GM12878 (cell line): Measurements from ENCODE around the gene GMDS. TPM values are rescaled to one million over a fixed set of nuclear protein-coding genes. Genes with fewer than 3 reads are reported as not detected.

ENCODE experiments used
- ATAC-seq: fragments of 200-7000 bp; cut with Tn5 transposase; 3 replicates; pipeline ENCODE4 v1.9.1; 2020; ENCODE audit warnings: mild to moderate bottlenecking, moderate library complexity
- BruUV-seq: library from RNA; stranded (reverse); fragments of 400-500 nt; replicated peaks from 2 replicates; lab custom pipeline; 2021; lab: Mats Ljungman, UMichigan
- CTCF ChIA-PET: fragments of 300-600 bp; sonication (Branson Sonifier 250); formaldehyde crosslinking; extraction: SDS; loops from one replicate; lab custom pipeline; 2021; ENCODE audit warnings: inconsistent platforms; lab: Yijun Ruan, JAX
- POLR2A ChIA-PET: fragments of 350-600 bp; formaldehyde crosslinking; extraction: SDS; loops from one replicate; lab custom pipeline; 2021; ENCODE audit warnings: inconsistent platforms; lab: Charles Lee
- RAD21 ChIA-PET: fragments of 300-600 bp; sonication (Branson Sonifier 250); formaldehyde crosslinking; loops from one replicate; lab custom pipeline; 2023; ENCODE audit warnings: antibody characterized with exemption; ENCODE audit not compliant: unreplicated experiment; lab: Charles Lee
- SMC1A ChIA-PET: fragments of 300-600 bp; sonication (Branson Sonifier 250); formaldehyde crosslinking; loops from one replicate; lab custom pipeline; 2023; ENCODE audit not compliant: unreplicated experiment, uncharacterized antibody; lab: Charles Lee
- DNase-seq: peaks from one replicate; pipeline ENCODE4 v3.0.0-alpha.2; 2011; ENCODE audit warnings: low read depth, low spot score
- FAIRE-seq: peaks from 3 replicates; lab custom pipeline; 2011; peaks lifted over from hg19 to GRCh38; lab: Jason Lieb, UNC
- H2AFZ ChIP-seq: 2 replicates; pipeline ENCODE4 v1.6.0; 2011; ENCODE audit warnings: low read depth, low read length, control low read depth; ENCODE audit not compliant: control insufficient read depth
- H3K27ac ChIP-seq: 2 replicates; pipeline ENCODE4 v1.5.1; 2011; ENCODE audit warnings: control low read depth; ENCODE audit not compliant: control insufficient read depth, insufficient read depth
- H3K27me3 ChIP-seq, 2 experiments: replicated peaks in 1 of 2; 2 replicates each; pipeline versions ENCODE4 v1.6.0 to v1.6.1; 2011; ENCODE audit warnings: low read length in 1 of 2; ENCODE audit not compliant: control insufficient read depth in 2 of 2, insufficient read depth in 2 of 2
- H3K36me3 ChIP-seq, 2 experiments: 2 replicates each; pipeline ENCODE4 v1.5.1; 2011; ENCODE audit warnings: low read length in 1 of 2; ENCODE audit not compliant: control insufficient read depth in 2 of 2, insufficient read depth in 2 of 2
- H3K4me1 ChIP-seq: 2 replicates; pipeline ENCODE4 v1.6.1; 2011; ENCODE audit warnings: mild to moderate bottlenecking, low read length, moderate library complexity, mixed read lengths; ENCODE audit not compliant: control insufficient read depth, insufficient read depth
- H3K4me2 ChIP-seq: 2 replicates; pipeline ENCODE4 v1.6.0; 2011; ENCODE audit warnings: control low read depth; ENCODE audit not compliant: control insufficient read depth, insufficient read depth
- H3K4me3 ChIP-seq: fragments of 200-600 bp; sonication (generic); 2 replicates; pipeline ENCODE4 v1.5.1; 2016
- H3K79me2 ChIP-seq: 2 replicates; pipeline ENCODE4 v1.6.0; 2011; ENCODE audit warnings: low read length; ENCODE audit not compliant: control insufficient read depth, insufficient read depth
- H3K9ac ChIP-seq: 2 replicates; pipeline ENCODE4 v1.8.0; 2011; ENCODE audit warnings: low read length, control low read depth, mixed read lengths; ENCODE audit not compliant: control insufficient read depth, insufficient read depth
- H3K9me3 ChIP-seq: replicated peaks from 3 replicates; pipeline ENCODE4 v1.5.1; 2011; ENCODE audit warnings: mild to moderate bottlenecking, low read length; ENCODE audit not compliant: control insufficient read depth, insufficient read depth
- H4K20me1 ChIP-seq: 2 replicates; pipeline ENCODE4 v1.6.0; 2011; ENCODE audit not compliant: control insufficient read depth, insufficient read depth
- BRCA1 ChIP-seq: IDR thresholded peaks from 2 replicates; pipeline ENCODE4 v1.6.1; 2011; ENCODE audit warnings: low read depth, low read length, improper control_type of control experiment
- EP300 ChIP-seq, 2 experiments: fragments of 150-350 bp in 1 of 2; IDR thresholded peaks; 2 replicates each; pipeline ENCODE4 v1.6.1; 2011 to 2012; ENCODE audit warnings: low read depth in 2 of 2, low read length in 2 of 2, borderline replicate concordance in 1 of 2, improper control_type of control experiment in 1 of 2, inconsistent platforms in 1 of 2; ENCODE audit not compliant: control insufficient read depth in 1 of 2
- EZH2 ChIP-seq: IDR thresholded peaks from 2 replicates; pipeline ENCODE4 v1.6.1; 2012; ENCODE audit warnings: low read depth, mild to moderate bottlenecking, control low read depth, inconsistent platforms, low read length, borderline replicate concordance; ENCODE audit not compliant: control insufficient read depth
- IKZF2 ChIP-seq, 2 experiments: fragments of 450-650 bp; IDR thresholded peaks; 2 replicates each; pipeline ENCODE4 v1.6.1; 2017; ENCODE audit warnings: mild to moderate bottlenecking in 2 of 2, moderate library complexity in 2 of 2
- KDM1A ChIP-seq: fragments of 200-600 bp; sonication (generic); IDR thresholded peaks from 2 replicates; pipeline ENCODE4 v1.6.1; 2016; ENCODE audit warnings: borderline replicate concordance
- KLF5 ChIP-seq: fragments of 450-650 bp; IDR thresholded peaks from 2 replicates; pipeline ENCODE4 v1.6.1; 2014; ENCODE audit warnings: mild to moderate bottlenecking; ENCODE audit not compliant: partially characterized antibody
- MTA2 ChIP-seq: fragments of 450-650 bp; IDR thresholded peaks from 2 replicates; pipeline ENCODE4 v1.6.1; 2016; ENCODE audit warnings: low read depth, mild to moderate bottlenecking, moderate library complexity
- MTA3 ChIP-seq: IDR thresholded peaks from 2 replicates; pipeline ENCODE4 v1.6.1; 2012; ENCODE audit warnings: low read length, inconsistent platforms, borderline replicate concordance
- NFXL1 ChIP-seq: fragments of 450-650 bp; IDR thresholded peaks from 2 replicates; pipeline ENCODE4 v1.6.1; 2017; ENCODE audit warnings: antibody characterized with exemption, mild to moderate bottlenecking, borderline replicate concordance
- RB1 ChIP-seq: fragments of 450-650 bp; formaldehyde crosslinking; IDR thresholded peaks from 2 replicates; pipeline ENCODE4 v1.6.1; 2017; ENCODE audit warnings: mild to moderate bottlenecking, borderline replicate concordance
- SPI1 ChIP-seq: IDR thresholded peaks from 2 replicates; pipeline ENCODE4 v1.6.1; 2011; ENCODE audit warnings: low read depth, mild to moderate bottlenecking, low read length, moderate library complexity, borderline replicate concordance; ENCODE audit not compliant: insufficient read depth
- SUPT20H ChIP-seq: IDR thresholded peaks from 2 replicates; pipeline ENCODE4 v1.6.1; 2011; ENCODE audit warnings: low read depth, mild to moderate bottlenecking, low read length, moderate library complexity, borderline replicate concordance; ENCODE audit not compliant: control insufficient read depth
- ZBED1 ChIP-seq: IDR thresholded peaks from 2 replicates; pipeline ENCODE4 v1.6.1; 2016; ENCODE audit warnings: borderline replicate concordance
- WGBS: methylation state at CpG from one replicate; pipeline ENCODE4 v1.1.6; 2016; ENCODE audit warnings: low lambda C conversion rate; ENCODE audit not compliant: insufficient replicate concordance, insufficient coverage; ENCODE audit errors: missing lambda C conversion rate; 5-methylcytosine and 5-hydroxymethylcytosine counted together
- in situ Hi-C: fragments of 300-500 bp; cut with MboI; formaldehyde crosslinking; loops from 9 replicates; pipeline ENCODE4 v1.14.3; 2018; ENCODE audit warnings: mixed read lengths
- intact Hi-C: fragments of 100-400 bp; cut with micrococcal nuclease; formaldehyde crosslinking; loops from one replicate; pipeline ENCODE4 v1.14.2; 2022; ENCODE audit not compliant: unreplicated experiment
- polyA plus RNA-seq, 11 experiments: library from polyadenylated mRNA; depleted of rRNA in 4 of 11; unstranded in 6 of 11; stranded (reverse) in 5 of 11; fragments of >200 nt; fragmentation: Nextera tagmentation in 4 of 11; fragmentation: Illumina TruSeq in 1 of 11; extraction: Ambion mirVana in 4 of 11; extraction: Trizol in 1 of 11; gene quantifications; 1 replicate in 1 of 11; 2 replicates in 10 of 11; pipeline versions ENCODE4 v1.2.1 to v1.2.3, GENCODE V29; 2011 to 2016; ENCODE audit warnings: inconsistent platforms in 2 of 11, missing spikeins in 2 of 11, low read depth in 1 of 11
- total RNA-seq, 4 experiments: library from RNA; depleted of rRNA in 3 of 4; stranded (reverse); fragments of >200 nt in 3 of 4; fragmentation: Illumina TruSeq in 1 of 4; extraction: Trizol in 1 of 4; gene quantifications; 2 replicates each; pipeline versions ENCODE4 v1.2.1 to v1.2.3, GENCODE V29; 2013 to 2021
- TF ChIP-seq, protein P1 (sequence below): IDR thresholded peaks from 2 replicates; pipeline ENCODE4 v1.6.1; 2011; ENCODE audit warnings: low read depth, low read length, improper control_type of control experiment, borderline replicate concordance
- TF ChIP-seq, protein P2 (sequence below): fragments of 450-650 bp; formaldehyde crosslinking; IDR thresholded peaks from 2 replicates; pipeline ENCODE4 v1.4.0; 2020; ENCODE audit warnings: mild to moderate bottlenecking, moderate library complexity

The GMDS gene
- total and polyA plus RNA-seq, 10 of the 15 experiments (the other 5 are each of a cell fraction or from before 2014, with no cell fraction given) = 0.61 to 53.8 (median 29.3) TPM

DNA sequence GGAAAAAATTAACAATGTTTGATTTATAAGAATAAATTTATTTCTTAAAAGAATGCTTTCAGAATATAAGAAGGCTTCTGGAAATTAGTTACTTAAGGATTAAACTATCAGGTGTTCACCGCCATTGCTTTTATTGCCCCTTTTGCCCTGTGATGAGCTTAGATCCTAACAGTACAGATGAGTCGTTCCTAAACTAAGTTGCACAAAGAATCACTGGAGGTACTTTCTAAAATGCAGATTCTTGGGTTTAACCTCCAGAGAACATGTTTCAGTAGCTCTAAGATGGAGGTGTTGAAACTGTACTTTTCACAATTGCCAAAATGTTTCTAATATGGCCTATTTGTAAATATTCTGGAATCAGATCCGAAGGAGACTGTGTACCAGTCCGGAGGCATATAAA lies 211.9 kb downstream of the GMDS start:
- ChIA-PET CTCF (interaction anchor here (0.6 kb wide), 1 partner anchor 187 kb away, joined by 3 read pairs; no protein-coding TSS in a partner anchor), SMC1A (no interaction called here), POLR2A (no interaction called here), RAD21 (no interaction called here)
- H2AFZ ChIP-seq = no peak overlapping the region
- H4K20me1 ChIP-seq = no peaks in the 10 kb centered on the region
- FAIRE-seq (no peak), DNase-seq (no peak), ATAC-seq (0 out of 3 replicates have a peak, but pooled peaks have one; percentile 24)
- intact Hi-C loops = no loop called here
- H3K4me3 ChIP-seq = no peak overlapping the region
- H3K9me3 ChIP-seq = no peaks in the 10 kb centered on the region
- no peak overlapping the region for H3K9ac ChIP-seq
- H3K4me1 ChIP-seq = no peaks in the 10 kb centered on the region
- no peaks in the 10 kb centered on the region for H3K27me3 ChIP-seq
- no peak overlapping the region for H3K4me2 ChIP-seq
- in situ Hi-C loops = no loop called here
- H3K79me2 ChIP-seq = no peaks in the 10 kb centered on the region
- 100% methylated on average over 4 of the region's 4 CpGs for WGBS
- H3K27ac ChIP-seq = no peak overlapping the region
- BruUV-seq = no TSS peak
- no peak for TF ChIP-seq KDM1A
- no peak for TF ChIP-seq SUPT20H
- TF ChIP-seq EP300 (IDR thresholded peaks at IDR 0.05; ENCODE audit: borderline replicate concordance in 1 of 2, control insufficient read depth in 1 of 2, low read depth in 2 of 2, low read length in 2 of 2) = no peak
- no peak for TF ChIP-seq NFXL1
- no peak for TF ChIP-seq MTA3
- TF ChIP-seq KLF5 = no peak
- TF ChIP-seq, protein P1, sequence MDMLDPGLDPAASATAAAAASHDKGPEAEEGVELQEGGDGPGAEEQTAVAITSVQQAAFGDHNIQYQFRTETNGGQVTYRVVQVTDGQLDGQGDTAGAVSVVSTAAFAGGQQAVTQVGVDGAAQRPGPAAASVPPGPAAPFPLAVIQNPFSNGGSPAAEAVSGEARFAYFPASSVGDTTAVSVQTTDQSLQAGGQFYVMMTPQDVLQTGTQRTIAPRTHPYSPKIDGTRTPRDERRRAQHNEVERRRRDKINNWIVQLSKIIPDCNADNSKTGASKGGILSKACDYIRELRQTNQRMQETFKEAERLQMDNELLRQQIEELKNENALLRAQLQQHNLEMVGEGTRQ = no peak
- TF ChIP-seq SPI1 = no peak
- TF ChIP-seq MTA2 = no peak
- TF ChIP-seq IKZF2 (IDR thresholded peaks at IDR 0.05) = no peak
- TF ChIP-seq ZBED1 = no peak
- TF ChIP-seq, protein P2, sequence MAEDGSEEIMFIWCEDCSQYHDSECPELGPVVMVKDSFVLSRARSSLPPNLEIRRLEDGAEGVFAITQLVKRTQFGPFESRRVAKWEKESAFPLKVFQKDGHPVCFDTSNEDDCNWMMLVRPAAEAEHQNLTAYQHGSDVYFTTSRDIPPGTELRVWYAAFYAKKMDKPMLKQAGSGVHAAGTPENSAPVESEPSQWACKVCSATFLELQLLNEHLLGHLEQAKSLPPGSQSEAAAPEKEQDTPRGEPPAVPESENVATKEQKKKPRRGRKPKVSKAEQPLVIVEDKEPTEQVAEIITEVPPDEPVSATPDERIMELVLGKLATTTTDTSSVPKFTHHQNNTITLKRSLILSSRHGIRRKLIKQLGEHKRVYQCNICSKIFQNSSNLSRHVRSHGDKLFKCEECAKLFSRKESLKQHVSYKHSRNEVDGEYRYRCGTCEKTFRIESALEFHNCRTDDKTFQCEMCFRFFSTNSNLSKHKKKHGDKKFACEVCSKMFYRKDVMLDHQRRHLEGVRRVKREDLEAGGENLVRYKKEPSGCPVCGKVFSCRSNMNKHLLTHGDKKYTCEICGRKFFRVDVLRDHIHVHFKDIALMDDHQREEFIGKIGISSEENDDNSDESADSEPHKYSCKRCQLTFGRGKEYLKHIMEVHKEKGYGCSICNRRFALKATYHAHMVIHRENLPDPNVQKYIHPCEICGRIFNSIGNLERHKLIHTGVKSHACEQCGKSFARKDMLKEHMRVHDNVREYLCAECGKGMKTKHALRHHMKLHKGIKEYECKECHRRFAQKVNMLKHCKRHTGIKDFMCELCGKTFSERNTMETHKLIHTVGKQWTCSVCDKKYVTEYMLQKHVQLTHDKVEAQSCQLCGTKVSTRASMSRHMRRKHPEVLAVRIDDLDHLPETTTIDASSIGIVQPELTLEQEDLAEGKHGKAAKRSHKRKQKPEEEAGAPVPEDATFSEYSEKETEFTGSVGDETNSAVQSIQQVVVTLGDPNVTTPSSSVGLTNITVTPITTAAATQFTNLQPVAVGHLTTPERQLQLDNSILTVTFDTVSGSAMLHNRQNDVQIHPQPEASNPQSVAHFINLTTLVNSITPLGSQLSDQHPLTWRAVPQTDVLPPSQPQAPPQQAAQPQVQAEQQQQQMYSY (CRISPR knock-in tag) = no peak
- TF ChIP-seq EZH2 = no peak
- TF ChIP-seq RB1 = no peak
- no peak for TF ChIP-seq BRCA1
- no peaks in the 10 kb centered on the region for H3K36me3 ChIP-seq
